Measurements from ENCODE around the gene MTA3.

MTA3 gene

GRCh38 chr2:42795275-42795674 is 226.8 kb downstream of the MTA3 start:
- H3K4me3 ChIP-seq (ENCODE audit: low read depth, low read length) = no peak overlapping the region
- no peak for TF ChIP-seq CTCF (conservative IDR thresholded peaks at IDR 0.05; ENCODE audit: low read depth, low read length)
- DNase-seq (ENCODE audit: low read depth) = no peak

- DNase-seq (ENCODE audit: low read depth) = peak; percentile 31
- TF ChIP-seq CTCF (conservative IDR thresholded peaks at IDR 0.05; ENCODE audit: low read depth, low read length) = no peak
- H3K4me3 ChIP-seq (ENCODE audit: low read depth, low read length) = no peak overlapping the region
These were observed 227.4 kb downstream of the MTA3 start for GRCh38 chr2:42795841-42796301.

- H3K4me3 ChIP-seq (ENCODE audit: low read depth, low read length) = no peak overlapping the region
- no peak for DNase-seq (ENCODE audit: low read depth)
- TF ChIP-seq CTCF (conservative IDR thresholded peaks at IDR 0.05; ENCODE audit: low read depth, low read length) = no peak
These were observed 228.2 kb downstream of the MTA3 start for GRCh38 chr2:42796427-42797248.

DNA sequence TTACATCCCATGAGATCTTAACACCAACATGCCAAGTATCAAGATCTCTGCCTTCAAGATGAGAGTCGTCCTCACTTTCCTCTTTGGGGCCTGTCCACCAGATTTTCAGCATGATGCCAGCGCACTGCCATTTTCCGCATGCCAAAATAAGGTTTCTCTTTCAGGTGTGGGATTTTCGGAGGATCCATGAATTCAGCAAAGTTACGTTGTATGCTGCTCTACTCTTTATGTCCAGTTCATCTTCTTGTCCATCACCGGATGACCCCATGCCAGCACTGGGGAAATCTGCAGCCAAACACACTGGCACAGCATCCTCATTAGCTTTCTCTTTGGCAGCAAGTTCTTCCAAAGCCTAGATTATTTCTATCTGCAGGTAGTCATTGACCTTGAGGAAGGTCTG is 228.8 kb downstream of the MTA3 start:
- no peak for DNase-seq (ENCODE audit: low read depth)
- TF ChIP-seq CTCF (conservative IDR thresholded peaks at IDR 0.05; ENCODE audit: low read depth, low read length) = no peak
- H3K4me3 ChIP-seq (ENCODE audit: low read depth, low read length) = no peak overlapping the region

GRCh38 chr2:42799881-42800280 is 231.4 kb downstream of the MTA3 start:
- H3K4me3 ChIP-seq (ENCODE audit: low read depth, low read length) = no peak overlapping the region
- DNase-seq (ENCODE audit: low read depth) = no peak
- TF ChIP-seq CTCF (conservative IDR thresholded peaks at IDR 0.05; ENCODE audit: low read depth, low read length) = no peak

DNA sequence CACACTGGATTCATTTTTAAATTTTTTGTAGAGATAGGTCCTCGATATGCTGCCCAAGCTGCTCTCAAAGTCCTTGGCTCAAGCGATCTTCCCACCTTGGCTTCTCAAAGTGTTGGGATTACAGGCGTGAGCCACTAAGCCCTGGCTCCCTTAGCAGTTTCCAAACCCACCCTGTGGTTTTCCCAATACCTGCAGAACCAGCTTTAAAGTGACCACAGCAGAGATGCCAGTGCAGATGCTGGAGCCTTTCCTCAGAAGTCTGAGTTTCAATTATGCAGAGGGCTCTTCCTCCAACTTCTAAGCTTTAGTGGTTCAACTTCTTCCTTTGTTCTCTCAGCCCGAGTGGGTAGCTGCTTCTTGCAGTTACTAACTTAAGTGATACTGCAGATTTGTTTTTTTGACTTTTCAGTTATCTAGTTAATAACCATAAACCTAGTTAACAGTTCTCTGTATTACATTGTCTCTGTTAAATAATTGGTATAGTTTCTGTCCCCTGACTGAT is 232.1 kb downstream of the MTA3 start:
- H3K4me3 ChIP-seq (ENCODE audit: low read depth, low read length) = no peak overlapping the region
- TF ChIP-seq CTCF (conservative IDR thresholded peaks at IDR 0.05; ENCODE audit: low read depth, low read length) = no peak
- no peak for DNase-seq (ENCODE audit: low read depth)

GRCh38 chr2:42800981-42801380 is 232.5 kb downstream of the MTA3 start:
- DNase-seq (ENCODE audit: low read depth) = no peak
- no peak for TF ChIP-seq CTCF (conservative IDR thresholded peaks at IDR 0.05; ENCODE audit: low read depth, low read length)

More at GRCh38 chr2:42800981-42801380, 232.5 kb downstream of the MTA3 start:
- H3K4me3 ChIP-seq (ENCODE audit: low read depth, low read length) = no peak overlapping the region

All from choroid plexus epithelial cell (primary cell).